Myocyte (in vitro differentiated cells): ENCODE data around the gene HES5. TPM values are rescaled to one million over a fixed set of nuclear protein-coding genes. Genes with fewer than 3 reads are reported as not detected.

ENCODE experiments used
- DNase-seq: peaks from one replicate; pipeline ENCODE4 v3.0.0-alpha.2; 2012; ENCODE audit warnings: low read depth
- total RNA-seq: library from RNA; depleted of rRNA; stranded (reverse); fragments of >200 nt; gene quantifications from 2 replicates; pipeline ENCODE4 v1.2.3, GENCODE V29; 2014

HES5 gene
- total RNA-seq, 1 donor from 2014 or later: not detected

- no peak for DNase-seq
These were observed 13.1 kb downstream of the HES5 start for GRCh38 chr1:2516946-2517345.

- DNase-seq: no peak
These were observed 13.9 kb downstream of the HES5 start for GRCh38 chr1:2516124-2516523.

DNA sequence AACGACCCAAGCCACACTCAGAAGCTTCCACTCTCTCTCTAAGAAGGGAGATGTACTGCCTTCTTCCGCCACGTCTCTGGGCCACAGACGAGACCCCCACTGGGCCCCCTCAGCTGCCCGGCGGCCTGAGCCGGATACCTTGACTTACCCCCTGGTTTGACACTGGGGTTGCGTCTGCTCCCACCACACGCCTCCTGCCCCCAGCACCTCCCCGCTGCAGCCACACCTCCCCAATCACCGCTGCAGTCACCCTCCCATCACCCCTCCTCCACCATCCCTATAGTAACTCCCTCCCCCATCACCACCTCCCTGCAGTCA is 14.3 kb downstream of the HES5 start:
- DNase-seq: no peak

DNA sequence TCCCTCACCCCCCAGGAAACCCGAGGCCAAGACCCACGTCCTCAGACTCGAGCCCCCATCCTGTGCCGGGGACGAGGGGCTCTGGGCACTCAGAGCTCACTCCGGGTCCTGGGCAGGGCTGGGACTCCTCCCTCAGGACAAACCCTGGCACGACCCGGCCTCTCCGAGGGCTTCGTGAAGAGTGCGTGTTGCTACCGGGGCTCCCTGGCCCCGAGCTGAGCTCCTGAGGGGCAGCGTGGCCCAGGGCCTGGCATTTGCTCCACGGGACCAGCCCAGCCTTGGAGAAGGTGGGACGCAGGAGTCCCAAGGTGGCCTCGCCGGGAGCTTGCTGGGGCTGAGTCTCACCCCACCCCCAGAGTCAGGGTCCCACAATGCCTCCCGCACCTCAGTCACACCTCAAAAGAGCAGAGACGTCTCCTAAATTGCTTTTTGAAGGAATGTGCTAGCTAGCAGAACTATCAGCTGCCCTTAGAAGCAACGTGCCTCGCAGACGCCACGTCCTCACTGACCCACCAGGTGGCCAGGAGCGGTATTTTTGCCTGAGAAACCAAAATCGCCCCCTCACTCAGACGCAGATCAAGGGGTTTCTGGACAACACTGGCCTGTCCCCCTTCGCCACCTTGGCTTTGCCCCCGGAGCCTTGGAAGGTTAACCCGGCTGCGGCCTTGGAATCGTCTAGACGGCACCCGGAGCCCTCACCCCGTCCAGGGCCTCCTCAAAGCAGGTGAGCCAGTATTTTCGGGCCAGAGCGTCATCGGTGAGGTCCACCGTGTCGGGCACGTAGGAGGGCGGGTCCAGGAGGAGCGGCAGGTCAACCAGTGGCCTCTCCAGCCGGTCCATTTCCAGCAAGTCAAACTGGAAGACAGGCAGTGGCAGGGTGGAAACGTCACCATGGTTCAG is 14.9 kb downstream of the HES5 start:
- DNase-seq: no peak

DNA sequence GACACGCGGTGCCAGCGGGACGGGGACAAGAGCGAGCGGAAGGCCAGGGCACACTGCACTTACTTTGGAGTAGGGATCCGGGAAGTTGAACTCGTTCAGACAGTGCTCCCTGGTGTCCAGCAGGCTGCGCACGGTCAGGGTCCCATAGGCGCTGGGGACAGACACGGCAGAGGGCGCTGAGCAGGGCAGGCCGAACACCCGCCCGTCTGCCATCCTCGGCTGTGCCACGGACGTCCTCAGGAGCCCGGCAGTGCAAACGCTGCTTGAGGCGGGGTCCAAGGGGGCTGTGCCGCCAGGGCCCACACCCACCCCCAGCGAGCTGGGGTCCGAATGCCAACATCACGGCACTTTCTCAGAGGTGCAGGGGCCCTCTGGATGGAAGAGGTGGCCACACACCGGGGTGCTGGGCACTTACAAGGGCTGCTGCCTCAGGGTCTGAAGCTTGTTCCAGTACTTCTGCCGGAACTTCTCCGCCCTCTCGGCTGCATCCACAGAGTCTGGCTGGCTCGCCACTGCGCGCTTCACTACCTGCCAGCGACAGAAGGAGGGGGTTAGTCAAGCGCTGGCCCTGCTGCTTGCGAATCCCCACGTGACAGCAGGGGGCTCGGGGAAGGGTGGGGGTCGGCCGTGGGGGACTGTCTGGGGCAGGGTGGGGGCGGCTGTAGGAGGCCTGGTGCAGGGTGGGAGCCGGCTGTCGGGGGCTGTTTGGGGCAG is 16.0 kb downstream of the HES5 start:
- DNase-seq: no peak

- no peak for DNase-seq
These were observed 17.1 kb downstream of the HES5 start for GRCh38 chr1:2512862-2513421.

- DNase-seq: no peak
These were observed 19.5 kb downstream of the HES5 start for GRCh38 chr1:2510366-2511155.

DNA sequence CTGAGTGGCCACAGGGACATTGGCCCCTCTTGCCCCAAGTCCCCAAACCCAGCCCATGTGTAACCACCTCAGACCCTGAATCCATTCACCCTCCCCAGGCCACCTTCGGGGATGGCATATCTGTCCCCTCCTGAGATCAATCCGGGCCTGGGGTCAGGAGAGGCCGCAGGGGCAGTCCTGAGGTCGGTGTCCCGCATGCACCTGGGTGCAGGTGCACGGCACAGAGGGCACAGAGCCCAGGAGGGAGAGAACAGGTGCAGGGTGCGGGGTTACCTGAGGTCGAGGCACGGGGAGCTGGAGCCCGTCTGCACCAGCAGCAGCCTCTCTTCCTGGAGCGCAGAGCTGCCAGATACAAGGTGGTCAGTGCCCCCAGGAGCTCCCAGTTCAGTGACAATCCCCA is 20.5 kb downstream of the HES5 start:
- DNase-seq: no peak

DNA sequence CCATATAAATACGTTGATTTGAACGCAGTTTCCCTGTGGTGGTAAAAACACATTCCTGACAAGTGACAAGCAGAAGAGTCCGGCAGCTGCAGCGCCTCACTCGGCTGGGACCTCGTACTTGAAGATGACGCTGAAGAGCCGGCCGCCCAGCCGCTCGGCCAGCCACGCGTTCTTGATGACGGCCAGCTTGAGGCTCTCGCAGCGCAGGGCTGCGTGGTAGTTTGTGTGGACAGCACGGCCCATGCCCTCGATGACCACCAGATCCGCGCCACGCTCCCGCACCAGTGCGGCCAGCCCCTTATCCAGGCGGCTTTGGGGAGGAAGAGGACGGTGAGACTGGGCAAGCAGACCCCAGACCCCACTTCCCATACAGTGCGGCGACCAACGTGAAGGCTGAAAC is 21.3 kb downstream of the HES5 start:
- DNase-seq: no peak

- no peak for DNase-seq
These were observed 21.9 kb downstream of the HES5 start for GRCh38 chr1:2508180-2508579.

- no peak for DNase-seq
These were observed 22.3 kb downstream of the HES5 start for GRCh38 chr1:2507744-2508155.

- no peak for DNase-seq
These were observed 23.0 kb downstream of the HES5 start for GRCh38 chr1:2506901-2507565.

DNA sequence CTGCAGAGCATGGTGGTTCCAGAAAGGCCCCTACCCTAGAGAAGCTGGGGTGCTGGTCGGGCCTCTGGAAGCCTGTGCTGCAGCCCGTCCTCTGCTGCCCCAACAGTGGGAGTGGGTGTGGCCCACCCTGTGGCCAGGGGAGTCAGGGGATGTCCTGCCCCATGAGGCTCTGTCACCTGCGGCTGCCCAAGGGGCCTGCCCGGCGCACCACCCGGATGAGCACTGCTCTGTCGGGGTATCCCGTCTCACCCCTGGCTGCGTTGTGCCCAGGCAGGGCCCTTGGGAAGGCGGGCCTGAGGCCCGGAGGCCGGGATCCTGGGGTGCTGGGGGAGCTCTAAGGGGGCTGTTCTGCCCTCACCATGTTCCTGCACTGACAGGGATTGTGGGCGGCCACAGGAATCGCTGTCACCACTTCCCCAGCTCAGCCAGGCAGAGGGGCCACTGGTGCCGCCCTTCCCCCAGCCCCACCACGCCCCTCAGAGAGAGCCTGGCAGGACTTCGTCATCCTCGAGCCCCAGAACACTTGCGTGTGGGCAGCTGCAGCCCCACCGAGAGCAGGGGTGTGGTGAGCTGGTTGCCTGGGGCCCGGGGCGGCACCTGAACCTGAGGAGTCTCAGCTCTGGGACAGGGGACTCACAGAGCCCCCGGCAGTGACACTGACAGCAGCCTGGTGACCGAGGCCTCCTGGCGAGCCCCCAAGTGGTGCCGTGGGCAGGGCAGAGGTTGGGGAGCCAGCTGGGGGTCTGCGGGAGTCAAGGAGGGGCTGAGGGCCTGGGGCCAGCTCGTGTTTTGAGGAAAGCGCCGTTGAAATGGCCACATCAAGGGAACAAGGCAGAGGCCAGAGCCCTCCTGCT is 23.8 kb downstream of the HES5 start:
- DNase-seq: peak; percentile 47

- no peak for DNase-seq
These were observed 24.5 kb downstream of the HES5 start for GRCh38 chr1:2505461-2505994.

DNA sequence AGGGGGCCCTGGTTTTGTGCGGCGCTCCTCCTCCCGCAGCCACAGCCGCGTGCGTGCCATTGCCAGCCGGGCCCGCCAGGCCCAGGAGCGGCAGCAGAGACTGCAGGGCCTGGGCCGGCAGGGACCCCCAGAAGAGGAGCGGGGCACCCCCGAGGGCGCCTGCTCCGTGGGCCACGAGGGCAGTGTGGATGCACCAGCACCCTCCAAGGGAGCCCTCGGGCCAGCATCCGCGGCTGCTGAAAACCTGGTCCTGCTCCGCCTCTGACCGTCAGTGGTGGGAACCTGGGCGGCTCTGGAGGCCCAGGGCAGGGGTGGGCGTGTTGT is 25.2 kb downstream of the HES5 start:
- no peak for DNase-seq

DNA sequence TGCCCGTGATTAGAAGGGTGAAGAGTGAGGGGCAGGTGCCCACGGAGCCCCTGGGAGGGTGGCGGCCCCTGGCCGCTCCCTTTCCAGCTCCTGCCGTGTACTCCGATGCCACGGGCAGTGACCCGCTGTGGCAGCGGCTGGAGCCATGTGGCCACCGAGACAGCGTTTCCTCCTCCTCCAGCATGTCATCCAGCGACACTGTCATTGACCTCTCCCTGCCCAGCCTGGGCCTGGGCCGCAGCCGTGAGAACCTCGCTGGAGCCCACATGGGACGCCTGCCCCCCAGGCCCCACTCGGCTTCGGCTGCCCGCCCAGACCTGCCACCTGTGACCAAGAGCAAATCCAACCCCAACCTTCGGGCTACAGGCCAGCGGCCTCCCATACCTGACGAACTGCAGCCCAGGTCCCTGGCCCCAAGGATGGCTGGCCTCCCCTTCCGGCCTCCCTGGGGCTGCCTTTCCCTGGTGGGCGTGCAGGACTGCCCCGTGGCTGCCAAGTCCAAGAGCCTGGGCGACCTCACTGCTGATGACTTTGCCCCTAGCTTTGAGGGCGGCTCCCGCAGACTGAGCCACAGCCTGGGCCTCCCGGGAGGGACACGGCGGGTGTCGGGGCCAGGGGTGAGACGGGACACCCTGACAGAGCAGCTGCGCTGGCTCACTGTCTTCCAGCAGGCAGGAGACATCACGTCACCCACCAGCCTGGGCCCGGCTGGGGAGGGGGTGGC is 25.7 kb downstream of the HES5 start:
- peak; percentile 59 for DNase-seq

DNA sequence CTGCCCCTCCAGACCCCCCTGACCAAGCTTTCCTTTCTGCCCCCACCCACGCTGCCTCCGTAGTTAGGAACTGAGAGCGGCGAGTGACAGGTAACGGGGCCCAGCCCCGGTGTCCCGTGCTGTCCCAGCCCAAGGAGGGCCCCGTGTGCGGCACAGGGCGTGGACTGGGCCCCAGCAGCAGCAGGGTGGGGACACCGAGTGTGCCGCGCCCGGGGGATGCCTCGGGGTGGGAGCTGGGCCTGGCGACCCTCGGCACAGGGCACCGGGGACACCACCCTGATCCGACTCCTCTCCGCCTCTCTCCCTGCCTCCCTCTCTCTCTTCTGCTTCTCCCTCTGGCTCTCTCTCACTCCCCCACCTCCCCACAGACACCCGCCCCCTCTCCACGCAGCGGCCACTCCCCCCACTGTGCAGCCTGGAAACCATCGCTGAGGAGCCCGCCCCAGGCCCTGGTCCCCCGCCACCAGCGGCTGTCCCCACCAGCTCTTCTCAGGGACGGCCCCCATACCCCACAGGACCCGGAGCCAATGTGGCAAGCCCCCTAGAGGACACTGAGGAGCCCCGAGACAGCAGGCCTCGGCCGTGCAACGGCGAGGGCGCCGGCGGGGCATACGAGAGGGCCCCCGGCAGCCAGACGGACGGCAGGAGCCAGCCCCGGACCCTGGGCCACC is 26.4 kb downstream of the HES5 start:
- no peak for DNase-seq

DNA sequence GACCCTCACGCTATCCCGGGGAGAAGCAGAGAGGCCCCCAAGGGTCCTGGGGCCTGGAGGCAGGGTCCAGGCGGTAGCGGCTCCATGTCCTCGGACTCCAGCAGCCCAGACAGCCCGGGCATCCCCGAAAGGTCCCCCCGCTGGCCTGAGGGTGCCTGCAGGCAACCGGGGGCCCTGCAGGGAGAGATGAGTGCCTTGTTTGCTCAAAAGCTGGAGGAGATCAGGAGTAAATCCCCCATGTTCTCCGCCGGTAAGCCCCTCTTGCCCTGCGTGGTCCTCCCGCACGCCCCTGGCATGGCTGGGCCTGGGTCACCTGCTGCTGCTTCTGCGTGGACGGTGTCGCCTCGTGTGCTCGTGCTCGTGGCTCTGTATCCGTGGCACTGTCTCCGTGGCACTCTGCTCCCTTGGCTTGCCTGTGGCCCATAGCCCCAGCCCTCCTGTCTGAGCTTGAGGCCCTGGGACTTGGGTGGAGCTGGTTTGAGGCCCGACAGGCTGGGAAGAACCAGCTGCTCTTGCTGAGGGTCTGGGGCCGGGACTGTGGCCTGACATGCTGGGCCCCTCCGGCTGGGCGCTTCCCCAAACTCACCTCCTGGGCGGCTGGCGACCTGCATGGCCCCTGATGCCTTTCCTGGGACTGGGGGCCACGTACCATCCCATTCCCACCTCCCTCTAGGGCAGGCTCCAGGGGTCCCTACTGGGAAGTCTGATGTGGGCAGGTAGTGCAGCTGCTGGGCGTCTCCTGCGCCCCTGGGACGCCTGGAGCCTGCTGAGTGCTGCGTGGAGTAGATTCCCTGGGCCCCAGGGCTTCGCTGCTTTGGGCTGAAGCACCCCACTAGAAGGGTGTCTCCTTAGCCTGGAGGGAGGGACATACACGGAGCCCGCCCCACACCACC is 27.2 kb downstream of the HES5 start:
- no peak for DNase-seq
